ENCODE measurements around the gene SLAMF1. TPM values are rescaled to one million over a fixed set of nuclear protein-coding genes. Genes with fewer than 3 reads are reported as not detected.

The SLAMF1 gene
- total RNA-seq, 4 donors from 2014 or later = 0.33 to 2.5 (median 0.76) TPM

GRCh38 chr1:160606611-160607010 is 40.2 kb downstream of the SLAMF1 start:
- Histone ChIP-seq H3K36me3 (no peaks in the 10 kb centered on the region), H3K27me3 (no peaks in the 10 kb centered on the region), H3K4me1 (no peaks in the 10 kb centered on the region), H3K27ac (no peak overlapping the region), H3K4me3 (replicated peaks in 1 of 3) (no peak overlapping the region), H3K9me3 (no peaks in the 10 kb centered on the region)
- no peak for TF ChIP-seq POLR2A (IDR thresholded peaks at IDR 0.05)
- no peak for TF ChIP-seq CTCF (IDR thresholded peaks at IDR 0.05)
- WGBS, 2 donors = 57 to 66% methylated on average over 1 of the region's 1 CpG
- no peak for DNase-seq
- intact Hi-C loops (cut with DNase I) = no loop called here

GRCh38 chr1:160605792-160606479 is 40.9 kb downstream of the SLAMF1 start:
- no peak for TF ChIP-seq CTCF (IDR thresholded peaks at IDR 0.05)
- no peak for TF ChIP-seq POLR2A (IDR thresholded peaks at IDR 0.05)
- WGBS, 2 donors = 52 to 64% methylated on average over 4 of the region's 4 CpGs
- Histone ChIP-seq H3K36me3 (no peaks in the 10 kb centered on the region), H3K4me1 (no peaks in the 10 kb centered on the region), H3K27ac (no peak overlapping the region), H3K27me3 (no peaks in the 10 kb centered on the region), H3K9me3 (no peaks in the 10 kb centered on the region), H3K4me3 (replicated peaks in 1 of 3) (no peak overlapping the region)
- no peak for DNase-seq
- intact Hi-C loops (cut with DNase I) = no loop called here

DNA sequence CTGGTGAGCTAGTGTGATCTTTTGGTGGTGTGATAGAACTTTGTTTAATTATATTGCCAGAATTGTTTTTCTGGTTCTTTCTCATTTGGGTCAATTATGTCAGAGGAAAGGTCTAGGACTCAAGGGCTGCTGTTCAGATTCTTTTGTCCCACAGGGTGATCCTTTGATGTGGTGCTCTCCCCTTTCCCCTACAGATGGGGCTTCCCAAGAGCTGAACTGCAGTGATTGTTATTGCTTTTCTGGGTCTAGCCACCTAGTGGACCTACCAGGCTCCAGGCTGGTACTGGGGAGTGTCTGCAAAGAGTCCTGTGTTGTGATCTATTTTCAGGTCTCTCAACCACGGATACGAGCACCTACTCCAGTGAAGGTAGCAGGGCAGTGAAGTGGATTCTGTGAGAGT is 41.6 kb downstream of the SLAMF1 start:
- no peaks in the 10 kb centered on the region for H3K4me1 ChIP-seq
- DNase-seq = no peak
- no peaks in the 10 kb centered on the region for H3K36me3 ChIP-seq
- no peak overlapping the region for H3K4me3 ChIP-seq (replicated peaks in 1 of 3)
- no peak for TF ChIP-seq CTCF (IDR thresholded peaks at IDR 0.05)
- TF ChIP-seq POLR2A (IDR thresholded peaks at IDR 0.05) = no peak
- intact Hi-C loops (cut with DNase I) = no loop called here
- no peaks in the 10 kb centered on the region for H3K9me3 ChIP-seq
- no peak overlapping the region for H3K27ac ChIP-seq
- 31 to 88% methylated on average over 2 of the region's 2 CpGs for WGBS, 2 donors
- H3K27me3 ChIP-seq = no peaks in the 10 kb centered on the region

DNA sequence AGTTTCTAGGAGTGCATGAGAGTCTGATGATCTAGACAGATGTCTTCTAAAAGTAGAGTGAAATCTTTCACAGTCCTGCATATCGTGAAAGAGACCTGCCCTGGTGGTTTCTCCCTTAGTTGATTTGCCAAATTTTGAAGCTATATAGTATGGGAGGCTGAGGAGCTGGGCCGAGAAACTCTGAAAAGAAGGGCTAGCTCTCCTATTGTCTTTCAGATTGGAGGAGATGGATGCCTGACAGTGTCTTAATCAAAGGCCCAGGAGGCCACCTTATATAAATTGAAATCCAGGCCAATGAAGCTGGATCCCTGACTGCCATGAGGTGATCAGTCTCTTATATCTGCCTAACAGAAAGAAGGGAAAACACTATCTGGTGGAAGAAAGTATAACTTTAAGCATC is 49.1 kb downstream of the SLAMF1 start:
- H3K27me3 ChIP-seq = no peaks in the 10 kb centered on the region
- no peaks in the 10 kb centered on the region for H3K36me3 ChIP-seq
- no peaks in the 10 kb centered on the region for H3K4me1 ChIP-seq
- no peaks in the 10 kb centered on the region for H3K9me3 ChIP-seq
- 78 to 88% methylated on average over 2 of the region's 2 CpGs for WGBS, 2 donors
- TF ChIP-seq POLR2A (IDR thresholded peaks at IDR 0.05) (no peak), CTCF (IDR thresholded peaks at IDR 0.05) (no peak)
- no peak for DNase-seq
- intact Hi-C loops (cut with DNase I) = no loop called here
- no peak overlapping the region for H3K27ac ChIP-seq
- no peak overlapping the region for H3K4me3 ChIP-seq (replicated peaks in 1 of 3)

DNA sequence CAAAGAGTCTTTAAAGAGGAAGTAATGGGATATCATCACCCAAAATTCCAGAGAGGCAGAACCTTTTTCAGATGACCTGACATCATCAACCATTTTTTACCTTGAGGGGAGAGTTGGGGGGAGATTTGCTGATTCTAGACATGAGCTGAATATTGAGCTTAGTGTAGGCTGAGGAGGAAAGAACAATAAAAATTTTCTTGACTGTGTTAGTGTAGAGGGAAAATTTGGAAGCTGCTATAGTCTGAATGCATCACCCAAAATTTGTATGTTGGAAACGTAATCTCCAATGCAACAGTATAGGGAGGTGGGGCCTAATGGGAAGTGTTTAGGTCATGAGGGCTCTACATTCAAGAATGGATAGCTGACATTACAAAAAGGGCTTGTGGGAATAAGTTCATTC is 49.8 kb downstream of the SLAMF1 start:
- Histone ChIP-seq H3K9me3 (no peaks in the 10 kb centered on the region), H3K4me3 (replicated peaks in 1 of 3) (no peak overlapping the region), H3K27me3 (no peaks in the 10 kb centered on the region), H3K27ac (no peak overlapping the region), H3K4me1 (no peaks in the 10 kb centered on the region), H3K36me3 (no peaks in the 10 kb centered on the region)
- DNase-seq = no peak
- 90 to 93% methylated on average over 1 of the region's 1 CpG for WGBS, 2 donors
- TF ChIP-seq CTCF (IDR thresholded peaks at IDR 0.05) (no peak), POLR2A (IDR thresholded peaks at IDR 0.05) (no peak)
- intact Hi-C loops (cut with DNase I) = no loop called here

Measured in thyroid gland (tissue), 4 donors.